A549 (cell line): Measurements from ENCODE around the gene ADAMTS14. TPM values are rescaled to one million over a fixed set of nuclear protein-coding genes. Genes with fewer than 3 reads are reported as not detected.
A peak's percentile ranks its signal among the peaks of the same experiment; 100 is the strongest.

Experiments used
- ATAC-seq, 2 experiments: fragments of 200-7000 bp in 1 of 2; fragments of >200 bp in 1 of 2; cut with Nextera tagmentation in 1 of 2; cut with Tn5 transposase in 1 of 2; 3 replicates each; pipeline versions ENCODE4 v1.8.0 to v1.9.1; 2018 to 2020; ENCODE audit warnings: mild to moderate bottlenecking in 1 of 2, moderate library complexity in 1 of 2
- CTCF ChIA-PET: fragments of 300-600 bp; sonication (Branson Sonifier 250); formaldehyde crosslinking; extraction: SDS; loops from one replicate; lab custom pipeline; 2021; ENCODE audit warnings: antibody characterized with exemption, inconsistent platforms; lab: Yijun Ruan, JAX
- POLR2A ChIA-PET: fragments of 350-600 bp; formaldehyde crosslinking; extraction: SDS; loops from one replicate; lab custom pipeline; 2021; ENCODE audit warnings: antibody characterized with exemption, inconsistent platforms; lab: Yijun Ruan, JAX
- DNase-seq, 2 experiments: peaks; one replicate each; pipeline versions ENCODE4 v3.0.0 to v3.0.0-alpha.2; 2011 to 2016; ENCODE audit warnings: low read depth in 1 of 2, low spot score in 1 of 2
- FAIRE-seq: peaks from 2 replicates; lab custom pipeline; 2011; peaks lifted over from hg19 to GRCh38; lab: Jason Lieb, UNC
- H3K27ac ChIP-seq, 2 experiments: fragments of >200 bp; sonication (Bioruptor Twin); formaldehyde crosslinking; 3 replicates each; pipeline ENCODE4 v1.5.1; 2016 to 2017
- H3K4me1 ChIP-seq: fragments of >200 bp; sonication (Bioruptor Twin); formaldehyde crosslinking; 3 replicates; pipeline ENCODE4 v1.6.1; 2016
- H3K4me2 ChIP-seq: fragments of >200 bp; sonication (Bioruptor Twin); formaldehyde crosslinking; 3 replicates; pipeline ENCODE4 v1.6.1; 2016
- H3K4me3 ChIP-seq: fragments of >200 bp; sonication (Bioruptor Twin); formaldehyde crosslinking; 3 replicates; pipeline ENCODE4 v1.5.1; 2016
- H3K9me3 ChIP-seq: fragments of >200 bp; sonication (Bioruptor Twin); formaldehyde crosslinking; 3 replicates; pipeline ENCODE4 v1.6.1; 2016
- BCL3 ChIP-seq: fragments of >200 bp; sonication (Bioruptor Twin); formaldehyde crosslinking; IDR thresholded peaks from 3 replicates; pipeline ENCODE4 v1.6.1; 2016
- CBX2 ChIP-seq: fragments of 200-600 bp; sonication (generic); IDR thresholded peaks from 2 replicates; pipeline ENCODE4 v1.6.1; 2016; ENCODE audit warnings: low read depth, mild to moderate bottlenecking, borderline replicate concordance
- CEBPB ChIP-seq, 2 experiments: fragments of >200 bp in 1 of 2; sonication (Bioruptor Twin) in 1 of 2; formaldehyde crosslinking in 1 of 2; IDR thresholded peaks; 2 replicates each; pipeline ENCODE4 v1.6.1; 2012 to 2016
- E2F6 ChIP-seq: IDR thresholded peaks from 2 replicates; pipeline ENCODE4 v1.6.1; 2012; ENCODE audit warnings: low read depth, borderline replicate concordance
- EP300 ChIP-seq, 2 experiments: fragments of >200 bp; sonication (Bioruptor Twin); formaldehyde crosslinking; IDR thresholded peaks; 2 replicates in 1 of 2; 3 replicates in 1 of 2; pipeline ENCODE4 v1.6.1; 2016 to 2017
- ESRRA ChIP-seq: fragments of 150-350 bp; IDR thresholded peaks from 2 replicates; pipeline ENCODE4 v1.6.1; 2014; ENCODE audit warnings: mild to moderate bottlenecking, low read length, borderline replicate concordance
- HES2 ChIP-seq: fragments of >200 bp; sonication (Bioruptor Twin); formaldehyde crosslinking; IDR thresholded peaks from 2 replicates; pipeline ENCODE4 v1.6.1; 2016
- HMGXB4 ChIP-seq: fragments of 250-450 bp; sonication (Bioruptor Pico); IDR thresholded peaks from 2 replicates; pipeline ENCODE4 v1.5.0; 2021; ENCODE audit warnings: mild to moderate bottlenecking, moderate library complexity, borderline replicate concordance
- HOXB5 ChIP-seq: fragments of 250-450 bp; sonication (Bioruptor Pico); IDR thresholded peaks from 2 replicates; pipeline ENCODE4 v1.5.0; 2020; ENCODE audit warnings: mild to moderate bottlenecking, moderate library complexity
- KDM1A ChIP-seq: fragments of 200-600 bp; sonication (generic); IDR thresholded peaks from 2 replicates; pipeline ENCODE4 v1.6.1; 2016; ENCODE audit warnings: low read depth, mild to moderate bottlenecking
- REST ChIP-seq: fragments of 200-600 bp; sonication (generic); IDR thresholded peaks from 2 replicates; pipeline ENCODE4 v1.6.1; 2016; ENCODE audit warnings: antibody characterized with exemption, mild to moderate bottlenecking, moderate library complexity
- RNF2 ChIP-seq: fragments of 200-600 bp; sonication (generic); IDR thresholded peaks from 2 replicates; pipeline ENCODE4 v1.6.1; 2016; ENCODE audit warnings: low read depth, mild to moderate bottlenecking, antibody characterized with exemption, moderate library complexity, borderline replicate concordance
- TFCP2L1 ChIP-seq: fragments of 250-450 bp; sonication (Bioruptor Pico); IDR thresholded peaks from 2 replicates; pipeline ENCODE4 v1.5.0; 2021; ENCODE audit warnings: mild to moderate bottlenecking
- TP53 ChIP-seq: fragments of 250-450 bp; sonication (Bioruptor Pico); IDR thresholded peaks from 2 replicates; pipeline ENCODE4 v1.5.0; 2021; ENCODE audit warnings: mild to moderate bottlenecking, moderate library complexity
- ZC3H11A ChIP-seq: fragments of 450-650 bp; IDR thresholded peaks from 2 replicates; pipeline ENCODE4 v1.6.1; 2014; ENCODE audit warnings: antibody characterized with exemption, mild to moderate bottlenecking
- ZNF302 ChIP-seq: fragments of 250-450 bp; sonication (Bioruptor Pico); IDR thresholded peaks from 2 replicates; pipeline ENCODE4 v1.9.0; 2021; ENCODE audit warnings: inconsistent platforms, mild to moderate bottlenecking, moderate library complexity
- ZSCAN20 ChIP-seq: fragments of 250-450 bp; sonication (Bioruptor Pico); IDR thresholded peaks from 2 replicates; pipeline ENCODE4 v1.8.0; 2022; ENCODE audit warnings: mild to moderate bottlenecking, moderate library complexity
- WGBS: methylation state at CpG from one replicate; pipeline ENCODE4 v1.1.6; 2017; ENCODE audit errors: missing lambda C conversion rate; 5-methylcytosine and 5-hydroxymethylcytosine counted together
- polyA plus RNA-seq, 4 experiments: library from polyadenylated mRNA; depleted of rRNA in 3 of 4; stranded (reverse); fragments of >200 nt; fragmentation: RNase III in 1 of 4; extraction: RNeasy Plus Mini Kit Qiagen cat#74134 plus additional on column Dnase treatment in 1 of 4; gene quantifications; 2 replicates in 3 of 4; 3 replicates in 1 of 4; pipeline ENCODE4 v1.2.3, GENCODE V29; 2011 to 2017

Gene ADAMTS14
- polyA plus RNA-seq, 2 of the 4 experiments (the other 2 are of a cell fraction) = 0.03 TPM; not detected in 1

- FAIRE-seq = no peak
- CTCF ChIA-PET = interaction anchor here (0.5 to 12.8 kb wide), 4 partner anchors 11 to 301 kb away, joined by 3 to 129 read pairs (median 18); no protein-coding TSS in a partner anchor
Measured at GRCh38 chr10:70762441-70763175, 90.3 kb downstream of the ADAMTS14 start.

GRCh38 chr10:70763567-70763966 lies 91.3 kb downstream of the ADAMTS14 start:
- WGBS = 33% methylated on average over 3 of the region's 3 CpGs
- CTCF ChIA-PET = interaction anchor here (1.4 to 12.8 kb wide), 3 partner anchors 10 to 302 kb away, joined by 4 to 129 read pairs (median 31); no protein-coding TSS in a partner anchor
- no peak for ATAC-seq
- Histone ChIP-seq H3K27ac (no peak overlapping the region), H3K4me3 (no peak overlapping the region), H3K9me3 (peaks cover 3% of the 10 kb centered on the region; the same call in 1 of the 3 replicates), H3K4me1 (0 out of 3 replicates have a peak, but pooled peaks cover 5% of the 10 kb centered on the region), H3K4me2 (no peak overlapping the region)
- FAIRE-seq = no peak
- no peak for DNase-seq
- POLR2A ChIA-PET = no interaction called here
- TF ChIP-seq ZSCAN20 (CRISPR knock-in tag) = no peak
- no peak for TF ChIP-seq TFCP2L1 (CRISPR knock-in tag)
- TF ChIP-seq HOXB5 (CRISPR knock-in tag) = no peak
- TF ChIP-seq E2F6 = no peak
- TF ChIP-seq HES2 = no peak
- no peak for TF ChIP-seq ESRRA
- TF ChIP-seq HMGXB4 (CRISPR knock-in tag) = no peak
- no peak for TF ChIP-seq TP53 (CRISPR knock-in tag)
- TF ChIP-seq ZNF302 (CRISPR knock-in tag) = no peak
- no peak for TF ChIP-seq RNF2
- no peak for TF ChIP-seq KDM1A

More at GRCh38 chr10:70762441-70763175, 90.3 kb downstream of the ADAMTS14 start:
- Histone ChIP-seq H3K4me3 (no peak overlapping the region), H3K9me3 (peaks cover 3% of the 10 kb centered on the region; the same call in 1 of the 3 replicates), H3K4me1 (0 out of 3 replicates have a peak, but pooled peaks cover 5% of the 10 kb centered on the region), H3K4me2 (no peak overlapping the region), H3K27ac (no peak overlapping the region)
- 33% methylated on average over 7 of the region's 7 CpGs for WGBS
- TF ChIP-seq CBX2 (no peak), EP300 (IDR thresholded peaks at IDR 0.05) (no peak), HMGXB4 (CRISPR knock-in tag) (no peak), BCL3 (no peak), ZC3H11A (no peak), REST (no peak), CEBPB (IDR thresholded peaks at IDR 0.05) (0 out of 4 replicates have a peak, but pooled peaks of 1 of the 2 experiments have one; percentile 15)
- ATAC-seq = no peak
- POLR2A ChIA-PET = no interaction called here
- no peak for DNase-seq
